Retinal pigment epithelial cell (primary cell): ENCODE results near the gene SPATA25.
A peak's percentile ranks its signal among the peaks of the same experiment; 100 is the strongest.
"Not testable (repeated sequence)": the region's sequence is repeated elsewhere in the genome, so short reads cannot be mapped to it uniquely, and the experiment has no call there.

ENCODE experiments used
- DNase-seq: peaks from one replicate; pipeline ENCODE4 v3.0.0-alpha.2; 2010; ENCODE audit warnings: low read depth
- H3K4me3 ChIP-seq: 2 replicates; pipeline ENCODE4 v1.5.1; 2011; ENCODE audit warnings: mild to moderate bottlenecking, low read length, control low read depth, moderate library complexity
- TF ChIP-seq, protein P1 (sequence below): conservative IDR thresholded peaks from 2 replicates; pipeline ENCODE4 v1.5.1; 2011; ENCODE audit warnings: low read depth, low read length, control low read depth, inconsistent platforms

Gene SPATA25

DNA sequence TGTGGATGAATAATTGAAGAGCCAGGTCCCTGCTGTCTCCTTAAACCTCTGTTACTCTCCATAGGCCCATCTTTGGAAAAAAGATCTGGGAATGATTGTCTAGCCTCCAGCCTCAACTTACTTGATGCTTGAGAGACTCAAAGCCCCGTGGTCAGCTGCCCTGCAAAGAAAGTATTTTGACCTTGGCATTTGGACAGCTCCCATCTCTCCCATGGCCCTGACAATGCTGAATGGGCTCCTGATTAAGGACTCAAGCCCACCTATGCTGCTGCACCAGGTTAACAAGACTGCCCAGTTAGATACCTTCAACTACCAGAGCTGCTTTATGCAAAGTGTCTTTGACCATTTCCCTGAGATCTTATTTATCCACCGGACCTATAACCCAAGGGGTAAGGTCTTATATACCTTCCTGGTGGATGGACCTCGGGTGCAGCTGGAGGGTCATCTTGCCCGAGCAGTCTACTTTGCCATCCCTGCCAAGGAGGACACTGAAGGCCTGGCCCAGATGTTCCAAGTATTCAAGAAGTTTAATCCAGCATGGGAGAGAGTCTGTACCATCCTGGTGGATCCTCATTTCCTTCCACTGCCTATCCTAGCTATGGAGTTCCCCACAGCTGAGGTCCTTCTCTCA, 4.8 kb downstream of the SPATA25 start:
- no peak overlapping the region for H3K4me3 ChIP-seq
- TF ChIP-seq, protein P1, sequence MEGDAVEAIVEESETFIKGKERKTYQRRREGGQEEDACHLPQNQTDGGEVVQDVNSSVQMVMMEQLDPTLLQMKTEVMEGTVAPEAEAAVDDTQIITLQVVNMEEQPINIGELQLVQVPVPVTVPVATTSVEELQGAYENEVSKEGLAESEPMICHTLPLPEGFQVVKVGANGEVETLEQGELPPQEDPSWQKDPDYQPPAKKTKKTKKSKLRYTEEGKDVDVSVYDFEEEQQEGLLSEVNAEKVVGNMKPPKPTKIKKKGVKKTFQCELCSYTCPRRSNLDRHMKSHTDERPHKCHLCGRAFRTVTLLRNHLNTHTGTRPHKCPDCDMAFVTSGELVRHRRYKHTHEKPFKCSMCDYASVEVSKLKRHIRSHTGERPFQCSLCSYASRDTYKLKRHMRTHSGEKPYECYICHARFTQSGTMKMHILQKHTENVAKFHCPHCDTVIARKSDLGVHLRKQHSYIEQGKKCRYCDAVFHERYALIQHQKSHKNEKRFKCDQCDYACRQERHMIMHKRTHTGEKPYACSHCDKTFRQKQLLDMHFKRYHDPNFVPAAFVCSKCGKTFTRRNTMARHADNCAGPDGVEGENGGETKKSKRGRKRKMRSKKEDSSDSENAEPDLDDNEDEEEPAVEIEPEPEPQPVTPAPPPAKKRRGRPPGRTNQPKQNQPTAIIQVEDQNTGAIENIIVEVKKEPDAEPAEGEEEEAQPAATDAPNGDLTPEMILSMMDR: no peak
- no peak for DNase-seq

DNA sequence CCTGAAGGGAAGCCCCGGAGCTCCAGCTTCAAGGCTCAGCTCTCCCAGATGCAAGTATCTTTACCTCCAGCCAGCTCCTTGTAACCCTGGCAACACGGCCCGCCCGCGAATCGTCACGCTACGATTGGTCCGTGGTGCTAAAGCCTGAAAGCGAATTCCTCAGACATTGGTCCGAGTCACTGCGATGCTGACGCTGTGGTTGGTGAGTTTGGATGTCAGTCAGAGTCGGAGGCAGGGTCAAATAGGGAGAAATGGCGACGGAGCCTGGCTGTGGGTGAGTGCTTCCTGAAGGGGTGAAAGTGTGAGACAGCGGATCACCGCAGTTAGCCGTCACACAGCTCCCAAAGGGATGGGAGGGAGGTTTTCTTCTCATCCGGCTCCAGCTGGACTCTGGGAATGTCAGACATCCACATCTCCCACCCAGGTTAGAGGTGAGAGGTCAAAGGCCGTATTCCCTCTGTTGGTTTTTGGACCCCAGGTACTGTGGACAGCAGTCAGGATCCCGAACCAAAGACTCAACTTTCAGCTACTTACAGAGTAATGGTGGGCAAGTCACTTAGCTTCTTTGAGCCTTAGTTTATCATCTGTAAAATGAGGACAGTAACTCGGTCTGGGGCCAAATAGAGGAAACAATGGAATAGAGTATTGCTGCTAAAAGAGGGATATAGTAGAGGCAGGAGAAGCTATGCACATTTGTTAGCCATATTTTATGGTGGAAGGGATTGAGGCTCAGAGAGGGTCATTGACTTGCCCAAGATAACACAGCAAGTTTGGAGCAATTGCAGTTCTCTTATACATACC, 6.2 kb downstream of the SPATA25 start, which contains the start of gene ZSWIM1:
Gene ZSWIM1 (plus strand): TSS at position 240 of the 801 bp plus-strand sequence. CDS start 1,366 bp downstream, outside the sequence.
- TF ChIP-seq, protein P1: no peak
- peak; percentile 94 for DNase-seq
- H3K4me3 ChIP-seq: peak within 1 kb of the TSS; percentile 88

DNA sequence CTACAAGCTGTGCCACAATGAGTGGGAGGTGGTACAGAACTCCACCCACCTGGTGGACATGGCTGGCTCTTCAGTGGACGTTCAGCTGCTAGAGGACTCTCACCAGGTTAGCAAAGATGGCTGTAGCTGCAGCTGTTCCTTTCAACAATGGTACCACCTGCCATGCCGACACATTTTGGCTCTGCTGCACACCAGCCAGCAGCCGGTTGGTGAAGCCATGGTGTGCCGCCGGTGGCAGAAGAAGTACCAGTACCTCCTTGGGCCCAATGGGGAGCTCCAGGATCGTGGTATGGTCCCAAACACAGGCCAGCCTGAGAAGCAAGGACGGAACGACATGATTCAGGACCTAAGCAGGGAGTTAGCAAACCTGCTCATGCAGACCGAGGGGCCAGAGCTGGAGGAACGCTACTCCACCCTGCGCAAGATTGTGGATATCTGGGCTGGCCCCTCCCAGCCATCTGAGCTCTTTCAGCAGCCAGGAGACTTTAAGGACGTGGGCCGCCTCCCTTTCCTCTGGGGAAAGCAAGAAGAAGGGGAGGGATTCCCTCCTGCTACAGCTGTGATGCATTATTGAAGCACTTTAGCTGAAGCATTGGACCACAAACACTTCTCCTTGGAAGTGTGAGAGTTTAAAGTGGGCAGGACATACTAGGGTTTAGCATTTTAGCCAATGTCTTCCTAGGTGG, 9.2 kb downstream of the SPATA25 start:
- TF ChIP-seq, protein P1: no peak
- DNase-seq: no peak
- H3K4me3 ChIP-seq: no peak overlapping the region

DNA sequence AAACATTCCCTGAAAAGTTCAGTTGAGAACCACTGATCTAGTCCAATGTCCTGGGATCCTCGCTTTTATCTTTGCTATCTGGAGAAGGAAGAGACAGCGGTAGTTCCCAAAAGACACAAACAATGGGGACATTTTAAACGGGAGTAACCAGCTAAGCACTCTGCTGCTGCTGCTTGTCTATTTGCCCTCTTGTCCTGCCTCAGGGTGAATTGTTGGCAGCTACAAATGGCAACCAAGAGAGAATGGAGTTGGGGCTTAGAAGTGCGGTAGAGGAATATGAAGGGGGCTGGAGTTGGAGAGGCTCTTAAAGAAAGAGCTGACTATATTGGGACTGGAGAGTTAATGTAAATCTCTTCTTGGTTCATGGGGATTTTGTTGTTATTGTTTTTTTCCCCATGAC, 12.8 kb downstream of the SPATA25 start:
- no peak for DNase-seq
- no peak overlapping the region for H3K4me3 ChIP-seq
- TF ChIP-seq, protein P1: no peak

DNA sequence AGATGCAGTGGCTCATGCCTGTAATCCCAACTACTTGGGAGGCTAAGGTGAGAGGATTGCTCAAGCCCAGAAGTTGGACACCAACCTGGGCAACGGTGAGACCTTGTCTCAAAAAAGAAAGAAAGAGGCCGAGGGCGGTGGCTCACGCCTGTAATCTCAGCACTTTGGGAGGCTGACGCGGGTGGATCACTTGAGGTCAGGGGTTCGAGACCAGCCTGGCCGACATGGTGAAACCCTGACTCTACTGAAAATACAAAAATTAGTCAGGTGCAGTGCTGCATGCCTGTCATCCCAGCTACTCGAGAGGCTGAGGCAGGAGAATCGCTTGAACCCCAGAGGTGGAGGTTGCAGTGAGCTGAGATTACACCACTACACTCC, 13.3 kb downstream of the SPATA25 start:
- not testable (repeated sequence) for H3K4me3 ChIP-seq, DNase-seq

DNA sequence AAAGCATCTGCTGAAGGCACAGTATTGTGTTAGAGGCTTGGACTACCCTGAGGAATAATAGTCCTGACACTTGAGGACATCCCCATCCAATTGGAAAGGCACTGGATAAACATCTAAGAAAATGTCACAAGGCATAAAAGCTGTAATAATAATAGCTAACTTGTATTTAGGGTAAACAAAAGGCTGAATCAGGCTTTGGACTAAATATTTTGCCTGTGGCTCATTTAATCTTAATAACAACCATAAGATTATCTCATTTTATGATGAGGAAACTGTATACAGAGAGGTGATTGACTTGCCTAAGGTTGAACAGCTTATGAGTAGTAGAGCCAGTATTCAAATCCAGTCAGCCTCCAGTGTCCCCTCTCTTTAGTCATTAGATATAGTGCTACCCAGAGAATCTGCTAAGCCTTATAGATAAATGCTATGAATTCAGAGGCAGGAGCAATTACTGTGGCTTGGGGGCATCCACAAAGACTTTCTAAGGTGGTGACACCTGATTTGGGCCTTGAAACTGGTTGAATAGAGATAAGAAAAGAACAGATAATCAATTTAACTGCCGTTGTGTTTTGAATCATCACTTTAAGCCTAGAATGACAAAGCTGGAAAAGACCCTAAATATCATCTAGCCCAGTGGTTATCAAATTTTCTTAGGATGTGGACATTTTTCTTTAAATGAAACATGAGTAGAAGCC, 13.9 kb downstream of the SPATA25 start:
- DNase-seq: no peak
- TF ChIP-seq, protein P1: no peak
- H3K4me3 ChIP-seq: no peak overlapping the region

DNA sequence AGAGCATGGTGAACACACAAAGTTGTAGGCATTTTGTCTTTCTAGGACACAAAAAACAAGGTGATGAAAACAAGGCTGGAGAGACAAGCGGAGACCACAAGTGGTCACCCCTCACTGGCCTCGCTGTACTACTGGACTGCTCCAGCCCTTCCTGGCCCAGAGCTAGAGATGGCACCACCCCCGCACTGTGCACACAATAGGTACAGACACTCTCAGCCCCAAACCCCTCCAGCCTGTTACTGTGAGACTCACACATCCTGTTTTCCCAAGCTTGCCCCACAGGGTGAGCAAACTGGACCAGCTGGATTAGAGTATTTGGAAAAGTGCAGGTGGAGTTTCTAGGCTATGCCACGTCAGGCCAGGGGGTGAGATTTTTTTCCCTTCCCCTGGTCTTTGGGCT, 14.8 kb downstream of the SPATA25 start:
- TF ChIP-seq, protein P1: no peak
- no peak overlapping the region for H3K4me3 ChIP-seq
- DNase-seq: no peak
